Measurements from ENCODE around the gene CPTP. TPM values are rescaled to one million over a fixed set of nuclear protein-coding genes. Genes with fewer than 3 reads are reported as not detected.

The CPTP gene
- total and polyA plus RNA-seq, 2 of the 13 experiments (the other 11 are each of a cell fraction or from before 2014, with no cell fraction given): 5.5 to 9.3 TPM

- TF ChIP-seq, protein P1, sequence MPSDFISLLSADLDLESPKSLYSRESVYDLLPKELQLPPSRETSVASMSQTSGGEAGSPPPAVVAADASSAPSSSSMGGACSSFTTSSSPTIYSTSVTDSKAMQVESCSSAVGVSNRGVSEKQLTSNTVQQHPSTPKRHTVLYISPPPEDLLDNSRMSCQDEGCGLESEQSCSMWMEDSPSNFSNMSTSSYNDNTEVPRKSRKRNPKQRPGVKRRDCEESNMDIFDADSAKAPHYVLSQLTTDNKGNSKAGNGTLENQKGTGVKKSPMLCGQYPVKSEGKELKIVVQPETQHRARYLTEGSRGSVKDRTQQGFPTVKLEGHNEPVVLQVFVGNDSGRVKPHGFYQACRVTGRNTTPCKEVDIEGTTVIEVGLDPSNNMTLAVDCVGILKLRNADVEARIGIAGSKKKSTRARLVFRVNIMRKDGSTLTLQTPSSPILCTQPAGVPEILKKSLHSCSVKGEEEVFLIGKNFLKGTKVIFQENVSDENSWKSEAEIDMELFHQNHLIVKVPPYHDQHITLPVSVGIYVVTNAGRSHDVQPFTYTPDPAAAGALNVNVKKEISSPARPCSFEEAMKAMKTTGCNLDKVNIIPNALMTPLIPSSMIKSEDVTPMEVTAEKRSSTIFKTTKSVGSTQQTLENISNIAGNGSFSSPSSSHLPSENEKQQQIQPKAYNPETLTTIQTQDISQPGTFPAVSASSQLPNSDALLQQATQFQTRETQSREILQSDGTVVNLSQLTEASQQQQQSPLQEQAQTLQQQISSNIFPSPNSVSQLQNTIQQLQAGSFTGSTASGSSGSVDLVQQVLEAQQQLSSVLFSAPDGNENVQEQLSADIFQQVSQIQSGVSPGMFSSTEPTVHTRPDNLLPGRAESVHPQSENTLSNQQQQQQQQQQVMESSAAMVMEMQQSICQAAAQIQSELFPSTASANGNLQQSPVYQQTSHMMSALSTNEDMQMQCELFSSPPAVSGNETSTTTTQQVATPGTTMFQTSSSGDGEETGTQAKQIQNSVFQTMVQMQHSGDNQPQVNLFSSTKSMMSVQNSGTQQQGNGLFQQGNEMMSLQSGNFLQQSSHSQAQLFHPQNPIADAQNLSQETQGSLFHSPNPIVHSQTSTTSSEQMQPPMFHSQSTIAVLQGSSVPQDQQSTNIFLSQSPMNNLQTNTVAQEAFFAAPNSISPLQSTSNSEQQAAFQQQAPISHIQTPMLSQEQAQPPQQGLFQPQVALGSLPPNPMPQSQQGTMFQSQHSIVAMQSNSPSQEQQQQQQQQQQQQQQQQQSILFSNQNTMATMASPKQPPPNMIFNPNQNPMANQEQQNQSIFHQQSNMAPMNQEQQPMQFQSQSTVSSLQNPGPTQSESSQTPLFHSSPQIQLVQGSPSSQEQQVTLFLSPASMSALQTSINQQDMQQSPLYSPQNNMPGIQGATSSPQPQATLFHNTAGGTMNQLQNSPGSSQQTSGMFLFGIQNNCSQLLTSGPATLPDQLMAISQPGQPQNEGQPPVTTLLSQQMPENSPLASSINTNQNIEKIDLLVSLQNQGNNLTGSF (CRISPR knock-in tag; IDR thresholded peaks at IDR 0.05): no peak
- 0 out of 2 replicates have a peak, but pooled peaks have one; percentile 27 for TF ChIP-seq MYNN (CRISPR knock-in tag; IDR thresholded peaks at IDR 0.05; ENCODE audit: low read depth)
- TF ChIP-seq, protein P2, sequence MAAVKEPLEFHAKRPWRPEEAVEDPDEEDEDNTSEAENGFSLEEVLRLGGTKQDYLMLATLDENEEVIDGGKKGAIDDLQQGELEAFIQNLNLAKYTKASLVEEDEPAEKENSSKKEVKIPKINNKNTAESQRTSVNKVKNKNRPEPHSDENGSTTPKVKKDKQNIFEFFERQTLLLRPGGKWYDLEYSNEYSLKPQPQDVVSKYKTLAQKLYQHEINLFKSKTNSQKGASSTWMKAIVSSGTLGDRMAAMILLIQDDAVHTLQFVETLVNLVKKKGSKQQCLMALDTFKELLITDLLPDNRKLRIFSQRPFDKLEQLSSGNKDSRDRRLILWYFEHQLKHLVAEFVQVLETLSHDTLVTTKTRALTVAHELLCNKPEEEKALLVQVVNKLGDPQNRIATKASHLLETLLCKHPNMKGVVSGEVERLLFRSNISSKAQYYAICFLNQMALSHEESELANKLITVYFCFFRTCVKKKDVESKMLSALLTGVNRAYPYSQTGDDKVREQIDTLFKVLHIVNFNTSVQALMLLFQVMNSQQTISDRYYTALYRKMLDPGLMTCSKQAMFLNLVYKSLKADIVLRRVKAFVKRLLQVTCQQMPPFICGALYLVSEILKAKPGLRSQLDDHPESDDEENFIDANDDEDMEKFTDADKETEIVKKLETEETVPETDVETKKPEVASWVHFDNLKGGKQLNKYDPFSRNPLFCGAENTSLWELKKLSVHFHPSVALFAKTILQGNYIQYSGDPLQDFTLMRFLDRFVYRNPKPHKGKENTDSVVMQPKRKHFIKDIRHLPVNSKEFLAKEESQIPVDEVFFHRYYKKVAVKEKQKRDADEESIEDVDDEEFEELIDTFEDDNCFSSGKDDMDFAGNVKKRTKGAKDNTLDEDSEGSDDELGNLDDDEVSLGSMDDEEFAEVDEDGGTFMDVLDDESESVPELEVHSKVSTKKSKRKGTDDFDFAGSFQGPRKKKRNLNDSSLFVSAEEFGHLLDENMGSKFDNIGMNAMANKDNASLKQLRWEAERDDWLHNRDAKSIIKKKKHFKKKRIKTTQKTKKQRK (IDR thresholded peaks at IDR 0.05; ENCODE audit: low read length): no peak
- peak; percentile 74 for TF ChIP-seq TCF7 (IDR thresholded peaks at IDR 0.05; ENCODE audit: low read depth)
- no peak for TF ChIP-seq SIX1 (CRISPR knock-in tag; IDR thresholded peaks at IDR 0.05; ENCODE audit: borderline replicate concordance)
- TF ChIP-seq CEBPB (IDR thresholded peaks at IDR 0.05; ENCODE audit: borderline replicate concordance, low read depth, low read length): no peak
- TF ChIP-seq, protein P3, sequence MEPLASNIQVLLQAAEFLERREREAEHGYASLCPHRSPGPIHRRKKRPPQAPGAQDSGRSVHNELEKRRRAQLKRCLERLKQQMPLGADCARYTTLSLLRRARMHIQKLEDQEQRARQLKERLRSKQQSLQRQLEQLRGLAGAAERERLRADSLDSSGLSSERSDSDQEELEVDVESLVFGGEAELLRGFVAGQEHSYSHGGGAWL (CRISPR knock-in tag; IDR thresholded peaks at IDR 0.05): no peak; the same call in 1 of the 2 replicates
- no peak for TF ChIP-seq ZNF251 (CRISPR knock-in tag; IDR thresholded peaks at IDR 0.05)
- TF ChIP-seq ZEB1 (IDR thresholded peaks at IDR 0.05; ENCODE audit: insufficient replicate concordance, low read depth): no peak
- no peak for TF ChIP-seq ZNF335 (CRISPR knock-in tag; IDR thresholded peaks at IDR 0.05)
- no peak for TF ChIP-seq CBX1 (IDR thresholded peaks at IDR 0.05; ENCODE audit: low read depth)
- no peak for TF ChIP-seq ZNF720 (CRISPR knock-in tag; IDR thresholded peaks at IDR 0.05)
- no peak for TF ChIP-seq CREB1 (IDR thresholded peaks at IDR 0.05)
- no peak for TF ChIP-seq CREB1 (CRISPR knock-in tag; IDR thresholded peaks at IDR 0.05)
- TF ChIP-seq CAMTA2 (CRISPR knock-in tag; IDR thresholded peaks at IDR 0.05; ENCODE audit: borderline replicate concordance): no peak
- TF ChIP-seq ATF1 (CRISPR knock-in tag; IDR thresholded peaks at IDR 0.05): no peak
- TF ChIP-seq CCDC6 (CRISPR knock-in tag; IDR thresholded peaks at IDR 0.05): no peak
- TF ChIP-seq ZFP36L1 (CRISPR knock-in tag; IDR thresholded peaks at IDR 0.05): no peak
- peak; percentile 50; the same call in 1 of the 2 replicates for TF ChIP-seq SATB2 (CRISPR knock-in tag; IDR thresholded peaks at IDR 0.05)
- TF ChIP-seq PLRG1 (conservative IDR thresholded peaks at IDR 0.05): no peak
- TF ChIP-seq KMT2A (CRISPR knock-in tag; IDR thresholded peaks at IDR 0.05): peak; percentile 21; the same call in 1 of the 2 replicates
- no peak for TF ChIP-seq ZNF615 (CRISPR knock-in tag; IDR thresholded peaks at IDR 0.05; ENCODE audit: borderline replicate concordance)
- TF ChIP-seq ZFY (CRISPR knock-in tag; IDR thresholded peaks at IDR 0.05): peak; percentile 82
These were observed 35.3 kb downstream of the CPTP start (continued) for GRCh38 chr1:1359664-1360468.
